T-helper 17 cell (primary cell): ENCODE results near the gene KLHL17. TPM values are rescaled to one million over a fixed set of nuclear protein-coding genes. Genes with fewer than 3 reads are reported as not detected.
"Not testable (repeated sequence)": the region's sequence is repeated elsewhere in the genome, so short reads cannot be mapped to it uniquely, and the experiment has no call there.

Experiments used
- ATAC-seq: fragments of 150-1000 bp; cut with Tn5 transposase; 2 replicates; pipeline ENCODE4 v1.10.0; 2021; ENCODE audit warnings: mild to moderate bottlenecking, moderate library complexity
- DNase-seq, 3 donors: peaks; one replicate each; pipeline versions ENCODE4 v3.0.0 to v3.0.0-alpha.2; 2020 to 2021
- H3K9me3 ChIP-seq: one replicate; pipeline ENCODE4 v1.7.0; 2013; ENCODE audit warnings: low read length, mild to moderate bottlenecking; ENCODE audit not compliant: control insufficient read depth, poor library complexity, severe bottlenecking
- H3K27ac Mint-ChIP-seq: one replicate; pipeline ENCODE4 v1.8.0; 2022; ENCODE audit warnings: mild to moderate bottlenecking, moderate library complexity, mixed read lengths
- H3K27me3 Mint-ChIP-seq: one replicate; pipeline ENCODE4 v1.8.0; 2022; ENCODE audit warnings: mixed read lengths
- H3K36me3 Mint-ChIP-seq: one replicate; pipeline ENCODE4 v1.8.0; 2022; ENCODE audit warnings: low read depth, mixed read lengths
- H3K4me1 Mint-ChIP-seq: one replicate; pipeline ENCODE4 v1.8.0; 2022; ENCODE audit warnings: mild to moderate bottlenecking, mixed read lengths
- H3K4me3 Mint-ChIP-seq: one replicate; pipeline ENCODE4 v1.8.0; 2022; ENCODE audit warnings: mild to moderate bottlenecking, moderate library complexity, mixed read lengths
- total RNA-seq, 4 donors: library from RNA in 2 of 4; stranded (reverse) in 2 of 4; gene quantifications; one replicate each; pipeline ENCODE4 v1.2.3 and lab custom pipeline; 2022 to 2026

The KLHL17 gene
- total RNA-seq, 2 donors from 2014 or later: 16.1 to 16.6 TPM

DNA sequence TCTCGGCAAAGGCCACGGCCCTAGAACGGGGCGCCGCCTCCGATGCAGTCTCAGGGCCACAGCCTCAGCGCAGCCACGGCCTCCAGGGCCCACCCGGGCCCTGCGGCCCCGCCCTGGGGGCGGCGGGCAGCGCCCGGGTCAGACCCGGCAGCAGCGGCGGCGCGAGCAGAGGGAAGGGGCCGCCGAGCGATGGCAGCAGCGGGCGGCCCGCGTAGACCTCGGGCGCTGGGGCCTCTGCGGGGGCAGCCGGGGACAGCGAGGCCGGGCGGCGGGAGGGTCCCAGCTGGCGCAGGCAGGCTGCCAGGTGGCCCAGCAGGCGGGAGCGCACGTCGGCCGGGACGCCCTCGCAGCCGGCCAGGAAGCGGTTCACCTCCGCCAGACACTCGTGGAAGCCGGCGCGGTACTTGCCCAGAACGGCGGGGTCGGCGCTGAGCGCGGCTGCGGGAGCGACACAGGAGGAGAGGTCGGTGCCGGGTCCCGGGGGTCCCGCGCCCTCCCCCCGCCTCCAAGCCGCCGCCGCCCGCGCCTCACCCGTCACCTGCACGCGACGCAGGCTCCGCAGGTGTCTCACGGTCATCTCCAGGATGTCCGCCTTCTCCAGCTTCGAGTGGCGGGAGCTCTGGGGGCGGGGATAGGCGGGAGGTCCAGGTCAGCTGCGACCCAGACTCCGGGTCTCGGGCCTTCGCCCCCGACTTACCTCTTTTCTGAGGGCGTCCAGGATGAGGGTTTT lies 38.8 kb downstream of the KLHL17 start:
- ATAC-seq: peak; percentile 13
- DNase-seq: no peak
- H3K4me1 Mint-ChIP-seq: peaks cover 9% of the 10 kb centered on the region
- peaks cover 2% of the 10 kb centered on the region for H3K36me3 Mint-ChIP-seq
- H3K4me3 Mint-ChIP-seq: peak overlapping the region; percentile 62
- peaks cover 17% of the 10 kb centered on the region for H3K27me3 Mint-ChIP-seq
- no peak overlapping the region for H3K27ac Mint-ChIP-seq
- no peaks in the 10 kb centered on the region for H3K9me3 ChIP-seq

- peaks cover 13% of the 10 kb centered on the region for H3K4me1 Mint-ChIP-seq
- peaks cover 19% of the 10 kb centered on the region for H3K27me3 Mint-ChIP-seq
Measured at GRCh38 chr1:999725-1000356, 39.5 kb downstream of the KLHL17 start, which contains the start of gene HES4. TSS of gene HES4 (minus strand) at chr1:1000097. CDS start at chr1:999973, 124 bp downstream.

DNA sequence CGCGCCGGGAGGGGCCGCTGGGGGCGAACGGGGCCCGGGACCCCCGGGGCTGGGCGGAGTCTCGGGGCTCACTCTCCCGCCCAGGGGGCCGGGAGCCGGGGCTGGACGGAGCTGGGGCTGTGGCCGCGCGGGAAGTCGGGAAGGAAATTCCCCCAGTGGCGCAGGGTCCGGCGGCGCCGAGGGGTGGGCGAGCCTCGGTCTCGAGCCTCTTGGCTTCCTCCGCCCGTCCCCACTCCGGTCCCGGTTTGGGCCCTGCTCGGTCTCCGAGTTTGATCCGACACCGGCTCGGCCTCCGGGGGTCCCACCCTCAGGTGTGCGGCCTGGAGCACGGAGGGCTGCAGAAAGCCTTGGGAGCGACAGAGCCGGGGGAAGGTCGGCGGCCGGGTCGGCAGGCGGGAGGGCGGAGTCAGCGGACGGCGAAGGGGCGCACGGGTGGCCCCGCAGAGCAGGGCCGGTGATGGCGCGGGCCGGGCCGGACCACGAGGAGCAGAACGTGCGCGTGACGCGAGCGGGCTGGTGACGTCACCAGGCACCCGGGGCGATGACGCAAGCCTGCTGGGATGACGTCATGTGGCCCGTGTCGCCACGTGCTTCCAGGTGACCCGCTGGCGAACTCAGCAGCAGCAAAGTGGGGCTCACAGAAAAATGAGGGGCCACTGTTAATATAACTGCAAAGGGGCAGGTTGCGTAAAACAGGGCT lies 40.1 kb downstream of the KLHL17 start:
- peaks cover 18% of the 10 kb centered on the region for H3K4me1 Mint-ChIP-seq
- peak overlapping the region; percentile 82 for H3K27ac Mint-ChIP-seq

More at GRCh38 chr1:999725-1000356, 39.5 kb downstream of the KLHL17 start, which contains the start of gene HES4:
- DNase-seq: peak in 2 of 3 donors; percentile 49
- ATAC-seq: peak; percentile 66
- H3K4me3 Mint-ChIP-seq: peak within 1 kb of the TSS; percentile 80
- H3K27ac Mint-ChIP-seq: peak within 1 kb of the TSS; percentile 82
- peaks cover 4% of the 10 kb centered on the region for H3K36me3 Mint-ChIP-seq
- no peaks in the 10 kb centered on the region for H3K9me3 ChIP-seq

GRCh38 chr1:1001057-1001783 lies 40.8 kb downstream of the KLHL17 start:
- Mint-ChIP-seq H3K4me3 (peak overlapping the region; percentile 80), H3K27ac (peak overlapping the region; percentile 82), H3K4me1 (peaks cover 15% of the 10 kb centered on the region), H3K27me3 (peaks cover 24% of the 10 kb centered on the region), H3K36me3 (peaks cover 4% of the 10 kb centered on the region)
- DNase-seq: no peak
- H3K9me3 ChIP-seq: no peaks in the 10 kb centered on the region
- no peak for ATAC-seq

More for the DNA sequence above, 40.1 kb downstream of the KLHL17 start:
- DNase-seq: peak; percentile 54 to 72 (median 64)
- peak overlapping the region; percentile 80 for H3K4me3 Mint-ChIP-seq
- ATAC-seq: peak; percentile 58
- H3K27me3 Mint-ChIP-seq: peaks cover 21% of the 10 kb centered on the region
- peaks cover 4% of the 10 kb centered on the region for H3K36me3 Mint-ChIP-seq
- no peaks in the 10 kb centered on the region for H3K9me3 ChIP-seq

- DNase-seq (no peak), ATAC-seq (no peak)
- no peak overlapping the region for H3K4me3 Mint-ChIP-seq
- peaks cover 9% of the 10 kb centered on the region for H3K4me1 Mint-ChIP-seq
- peaks cover 42% of the 10 kb centered on the region for H3K27me3 Mint-ChIP-seq
- no peaks in the 10 kb centered on the region for H3K9me3 ChIP-seq
- H3K36me3 Mint-ChIP-seq: peaks cover 4% of the 10 kb centered on the region
- no peak overlapping the region for H3K27ac Mint-ChIP-seq
Measured at GRCh38 chr1:1003618-1004419, 43.4 kb downstream of the KLHL17 start.

GRCh38 chr1:1004420-1004779 lies 44.0 kb downstream of the KLHL17 start:
- Mint-ChIP-seq H3K4me1 (peaks cover 12% of the 10 kb centered on the region), H3K4me3 (no peak overlapping the region), H3K36me3 (peaks cover 4% of the 10 kb centered on the region), H3K27me3 (peaks cover 45% of the 10 kb centered on the region), H3K27ac (no peak overlapping the region)
- no peaks in the 10 kb centered on the region for H3K9me3 ChIP-seq
- DNase-seq (no peak), ATAC-seq (no peak)

DNA sequence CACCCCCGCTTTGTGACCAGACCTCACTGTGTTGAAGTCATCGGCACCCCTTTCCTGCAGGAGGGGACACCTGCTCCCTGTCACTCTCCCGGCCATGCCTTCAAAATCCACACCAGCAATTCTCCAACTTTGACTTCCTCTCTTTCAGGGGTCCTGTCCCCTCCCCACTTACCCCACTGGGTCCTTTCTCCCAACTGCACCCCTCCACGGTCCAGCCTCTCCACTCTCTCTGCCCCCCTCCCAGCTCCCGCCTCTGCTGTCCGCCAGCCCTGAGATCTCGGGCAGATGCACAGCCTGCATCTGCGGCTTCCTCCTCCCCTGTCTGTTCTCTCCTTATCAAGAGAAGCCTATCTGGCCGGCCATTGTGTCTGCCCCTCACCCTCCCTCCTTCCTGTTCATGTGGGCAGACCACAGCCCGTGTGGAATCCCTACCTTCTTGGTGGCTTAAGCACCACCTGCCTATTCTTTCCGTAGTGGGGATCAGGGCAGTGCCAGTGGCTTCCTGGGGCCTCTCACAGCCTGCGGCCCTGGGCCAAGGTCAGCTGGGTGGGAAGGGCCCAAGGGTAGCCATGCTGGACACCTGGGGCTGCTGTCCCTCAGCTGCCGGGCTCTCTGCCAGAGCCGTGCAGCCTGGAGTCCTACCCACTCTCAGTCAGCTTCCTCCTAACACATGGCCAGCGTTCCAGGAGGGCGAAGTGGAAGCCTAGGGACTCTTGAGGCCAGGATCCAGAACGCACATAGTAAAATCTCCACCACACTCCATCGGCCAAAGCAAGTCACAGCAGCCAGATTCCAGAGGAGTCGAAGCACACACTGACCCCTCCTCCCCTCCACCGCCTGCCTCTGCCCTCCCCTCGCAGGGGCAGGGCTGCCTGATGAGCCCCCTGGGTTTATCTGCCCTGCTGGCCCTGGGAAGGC lies 44.7 kb downstream of the KLHL17 start:
- Mint-ChIP-seq H3K27ac (no peak overlapping the region), H3K36me3 (peaks cover 4% of the 10 kb centered on the region), H3K27me3 (peaks cover 45% of the 10 kb centered on the region), H3K4me1 (peaks cover 12% of the 10 kb centered on the region), H3K4me3 (peak overlapping the region; percentile 47)
- ATAC-seq (no peak), DNase-seq (no peak)
- H3K9me3 ChIP-seq: no peaks in the 10 kb centered on the region

GRCh38 chr1:1005774-1006304 lies 45.5 kb downstream of the KLHL17 start:
- H3K9me3 ChIP-seq: no peaks in the 10 kb centered on the region

DNA sequence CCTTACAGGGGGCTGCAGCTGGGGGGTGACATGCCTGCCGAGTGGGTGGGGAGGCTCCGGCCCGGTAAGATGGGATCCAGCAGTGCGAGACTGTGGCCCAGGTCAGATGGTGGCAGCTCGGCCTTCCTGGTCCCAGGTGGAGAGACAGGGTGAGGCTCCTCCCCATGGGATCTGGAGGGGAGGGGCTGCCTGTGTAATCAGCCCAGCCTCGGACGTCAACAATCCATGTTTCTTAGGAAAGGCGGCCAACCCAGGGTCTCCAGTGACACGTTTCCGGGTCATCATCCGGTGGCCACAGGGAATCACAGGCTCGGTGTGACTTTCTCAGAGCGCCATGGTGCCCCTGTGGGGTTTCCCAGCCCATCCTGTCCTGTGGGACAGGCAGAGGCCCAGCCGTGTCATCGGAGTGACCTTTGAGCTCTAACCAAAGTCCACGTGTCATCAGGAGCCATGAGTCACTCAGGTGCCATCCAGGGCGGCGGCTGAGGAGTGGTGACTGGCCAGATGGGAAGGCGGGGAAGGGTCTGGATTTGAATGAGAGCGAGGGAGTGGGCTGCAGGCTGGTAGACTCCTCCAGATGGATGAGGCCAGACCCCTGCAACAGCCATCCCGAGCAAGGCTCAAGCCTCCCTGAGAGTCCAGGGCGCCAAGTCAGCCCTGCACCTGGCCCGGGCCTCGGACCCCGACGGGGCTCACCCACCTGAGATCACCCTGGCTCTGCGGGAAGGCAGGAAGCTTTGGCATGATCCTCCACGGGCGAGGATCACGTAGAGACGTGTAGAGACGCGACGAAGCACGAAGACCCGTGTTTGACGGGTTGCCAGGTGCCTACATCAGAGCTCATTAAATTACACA lies 46.1 kb downstream of the KLHL17 start:
- Mint-ChIP-seq H3K36me3 (peaks cover 2% of the 10 kb centered on the region), H3K4me1 (peaks cover 12% of the 10 kb centered on the region), H3K27ac (no peak overlapping the region), H3K27me3 (peaks cover 45% of the 10 kb centered on the region), H3K4me3 (no peak overlapping the region)
- DNase-seq (no peak), ATAC-seq (no peak)
- no peaks in the 10 kb centered on the region for H3K9me3 ChIP-seq

More at GRCh38 chr1:1005774-1006304, 45.5 kb downstream of the KLHL17 start:
- peaks cover 45% of the 10 kb centered on the region for H3K27me3 Mint-ChIP-seq
- peaks cover 2% of the 10 kb centered on the region for H3K36me3 Mint-ChIP-seq
- H3K4me1 Mint-ChIP-seq: peaks cover 12% of the 10 kb centered on the region
- ATAC-seq (no peak), DNase-seq (peak in 1 of 3 donors; percentile 3)
- H3K27ac Mint-ChIP-seq: no peak overlapping the region
- H3K4me3 Mint-ChIP-seq: no peak overlapping the region

DNA sequence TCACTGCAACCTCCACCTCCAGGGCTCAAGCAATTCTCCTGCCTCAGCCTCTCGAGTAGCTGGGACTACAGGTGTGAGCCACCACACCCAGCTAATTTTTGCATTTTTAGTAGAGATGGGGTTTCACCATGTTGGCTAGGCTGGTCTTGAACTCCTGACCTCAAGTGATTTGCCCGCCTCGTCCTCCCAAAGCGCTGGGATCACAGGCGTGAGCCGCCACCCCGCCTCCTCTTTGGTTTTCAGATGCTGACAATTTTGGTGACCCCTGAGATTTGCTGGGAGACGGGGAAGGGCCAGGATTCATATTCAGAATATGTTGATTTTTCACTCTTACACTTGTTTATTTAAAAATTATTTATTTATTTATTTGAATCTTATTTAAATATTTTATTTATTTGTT lies 49.7 kb downstream of the KLHL17 start:
- not testable (repeated sequence) for H3K4me3 Mint-ChIP-seq, H3K36me3 Mint-ChIP-seq, H3K9me3 ChIP-seq, DNase-seq, ATAC-seq, H3K27ac Mint-ChIP-seq
- peaks cover 20% of the 10 kb centered on the region for H3K4me1 Mint-ChIP-seq
- peaks cover 27% of the 10 kb centered on the region for H3K27me3 Mint-ChIP-seq
